Measurements from ENCODE around the gene BOC.

Gene BOC

DNA sequence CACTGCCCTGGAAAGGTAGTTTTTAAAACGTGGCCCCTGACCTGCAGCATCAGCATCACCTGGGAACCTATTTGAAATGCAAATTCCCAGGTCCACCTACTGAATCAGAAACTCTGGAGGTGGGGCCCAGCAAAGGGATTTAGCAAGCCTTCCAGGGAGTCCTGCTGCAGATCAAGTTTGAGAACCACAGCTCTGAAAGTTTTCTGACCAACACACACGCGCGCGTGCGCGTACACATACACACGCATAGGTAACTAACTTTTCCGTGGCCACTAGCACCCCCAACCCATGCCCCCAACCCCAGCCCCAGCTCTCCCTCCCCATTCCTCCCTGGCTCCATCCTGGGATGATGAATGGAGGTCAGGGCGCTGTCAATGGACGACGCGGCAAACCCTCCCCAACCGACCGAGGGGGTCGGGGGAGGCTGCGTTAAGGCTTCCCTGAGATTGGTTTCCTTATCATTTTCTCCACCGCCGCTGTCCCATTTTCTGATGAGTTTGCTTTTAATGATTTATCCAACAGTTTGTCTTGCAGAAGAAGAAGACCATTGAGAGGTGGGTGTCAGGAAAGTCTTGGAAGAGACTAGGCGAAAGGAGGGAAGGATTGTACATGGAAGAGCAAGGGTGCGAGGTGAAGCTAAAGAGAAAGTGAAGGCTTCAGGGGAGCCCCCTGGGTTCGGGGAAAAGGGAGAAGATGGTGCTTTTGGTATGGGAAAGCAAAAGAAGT, 590 bp upstream of the BOC start:
- H3K4me2 ChIP-seq: no peak overlapping the region
- peaks cover 0 to 6% (median 0%) of the 10 kb centered on the region in 10 experiments; a peak in 2 of 20 replicates for H3K4me1 ChIP-seq
- H3K27ac ChIP-seq: no peak overlapping the region
- no peak overlapping the region for H3K4me3 ChIP-seq
- H3K27me3 ChIP-seq: peaks cover 34 to 55% (median 48%) of the 10 kb centered on the region in 11 experiments
- no peaks in the 10 kb centered on the region for H3K36me3 ChIP-seq
- H3K9ac ChIP-seq: no peak overlapping the region
- H3K9me3 ChIP-seq (replicated peaks in 1 of 11): peaks cover 17 to 27% (median 23%) of the 10 kb centered on the region in 11 experiments
- TF ChIP-seq Cebpa-rat (IDR thresholded peaks at IDR 0.05): no peak
- no peaks in the 10 kb centered on the region for H4K20me1 ChIP-seq

DNA sequence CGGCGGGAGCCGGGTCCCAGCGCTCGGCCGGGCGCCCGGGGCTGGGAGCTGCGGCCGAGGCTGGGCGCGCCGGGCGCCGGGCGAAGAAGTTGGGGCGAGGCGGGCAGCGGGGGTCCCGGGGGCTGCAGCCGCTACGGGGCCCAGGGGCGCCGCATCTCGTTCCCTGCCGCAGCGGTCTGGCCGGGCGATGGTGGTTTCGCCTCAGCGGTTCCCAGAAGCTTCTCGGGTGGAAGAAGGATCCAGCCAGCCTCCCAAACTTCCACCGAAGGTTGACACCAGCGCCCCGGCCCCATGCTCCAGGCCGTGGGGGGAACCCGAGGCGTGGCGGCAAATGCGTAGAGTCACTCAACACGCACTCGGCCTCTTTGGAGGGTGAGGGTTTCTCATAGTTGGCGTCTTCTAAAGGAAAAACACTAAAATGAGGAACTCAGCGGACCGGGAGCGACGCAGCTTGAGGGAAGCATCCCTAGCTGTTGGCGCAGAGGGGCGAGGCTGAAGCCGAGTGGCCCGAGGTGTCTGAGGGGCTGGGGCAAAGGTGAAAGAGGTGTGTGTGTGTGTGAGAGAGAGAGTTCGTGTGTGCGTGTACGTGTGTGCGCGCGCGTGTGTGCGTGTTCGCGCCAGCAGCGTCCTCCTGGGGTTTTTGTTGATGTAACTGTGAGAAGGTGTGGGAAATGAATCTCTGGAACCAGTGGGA, 940 bp downstream of the BOC start:
- no peak for TF ChIP-seq Cebpa-rat (IDR thresholded peaks at IDR 0.05)
- Histone ChIP-seq H4K20me1 (no peaks in the 10 kb centered on the region), H3K9ac (no peak overlapping the region), H3K36me3 (no peaks in the 10 kb centered on the region), H3K4me1 (peaks cover 0 to 8% (median 0%) of the 10 kb centered on the region in 10 experiments; a peak in 3 of 20 replicates), H3K4me3 (peak overlapping the region; percentile 11 to 64 (median 42); a peak in 16 of 20 replicates), H3K4me2 (peak overlapping the region in 10 of 11 experiments; percentile 12 to 78 (median 54); a peak in 17 of 22 replicates), H3K9me3 (replicated peaks in 1 of 11) (peaks cover 17 to 27% (median 23%) of the 10 kb centered on the region in 11 experiments), H3K27ac (no peak overlapping the region), H3K27me3 (peaks cover 34 to 55% (median 48%) of the 10 kb centered on the region in 11 experiments)

- no peak for TF ChIP-seq Cebpa-rat (IDR thresholded peaks at IDR 0.05)
- H3K27ac ChIP-seq: no peak overlapping the region
- H3K27me3 ChIP-seq: peaks cover 34 to 55% (median 48%) of the 10 kb centered on the region in 11 experiments
- no peak overlapping the region; a peak in 1 of 20 replicates for H3K4me3 ChIP-seq
- peaks cover 0 to 12% (median 0%) of the 10 kb centered on the region in 10 experiments; a peak in 4 of 20 replicates for H3K4me1 ChIP-seq
- H3K9me3 ChIP-seq (replicated peaks in 1 of 11): peaks cover 17 to 27% (median 23%) of the 10 kb centered on the region in 11 experiments
- H4K20me1 ChIP-seq: no peaks in the 10 kb centered on the region
- no peaks in the 10 kb centered on the region for H3K36me3 ChIP-seq
- no peak overlapping the region for H3K9ac ChIP-seq
- H3K4me2 ChIP-seq: no peak overlapping the region
These were observed 1.6 kb downstream of the BOC start for GRCh38 chr3:113212844-113213375.

DNA sequence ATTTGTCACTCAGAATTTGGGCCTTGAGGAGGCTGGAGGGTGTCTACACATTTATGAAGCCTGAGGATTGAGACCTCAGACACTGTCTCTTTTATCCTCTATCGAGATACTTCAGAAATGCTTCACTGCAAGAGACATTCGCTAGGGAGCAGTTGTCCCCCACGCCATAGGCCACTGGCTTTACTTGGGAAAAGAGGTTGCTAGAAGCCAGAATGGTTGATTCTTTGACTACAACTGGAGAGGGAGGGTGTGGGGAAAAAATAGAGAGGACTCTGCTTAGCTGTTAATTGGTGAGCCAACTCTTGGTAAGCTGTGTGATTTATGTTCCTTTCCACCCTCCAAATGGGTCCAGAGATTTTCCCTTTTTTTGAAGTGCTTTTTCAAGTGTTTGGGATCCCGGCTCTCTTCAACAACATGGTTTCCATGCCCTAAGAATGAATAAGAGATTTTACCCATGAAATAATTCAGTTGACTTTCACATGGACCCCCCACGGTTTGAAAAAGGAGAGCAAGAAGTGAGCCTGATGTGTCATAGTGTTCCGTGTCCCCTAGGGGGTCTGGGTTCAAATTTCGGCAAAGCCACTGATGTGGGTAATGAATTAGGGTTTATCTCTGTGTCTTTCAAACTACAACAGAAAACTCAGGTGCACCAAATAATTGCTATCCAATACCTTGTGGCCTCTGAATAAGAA, 2.7 kb downstream of the BOC start:
- Histone ChIP-seq H3K27ac (no peak overlapping the region), H3K36me3 (no peaks in the 10 kb centered on the region), H3K4me1 (peaks cover 0 to 15% (median 0%) of the 10 kb centered on the region in 10 experiments; a peak in 4 of 20 replicates), H3K9ac (no peak overlapping the region), H3K27me3 (peaks cover 34 to 54% (median 48%) of the 10 kb centered on the region in 11 experiments), H4K20me1 (no peaks in the 10 kb centered on the region), H3K9me3 (replicated peaks in 1 of 11) (peaks cover 17 to 27% (median 23%) of the 10 kb centered on the region in 11 experiments), H3K4me2 (no peak overlapping the region), H3K4me3 (no peak overlapping the region)
- TF ChIP-seq Cebpa-rat (IDR thresholded peaks at IDR 0.05): no peak

GRCh38 chr3:113214917-113215595, 3.7 kb downstream of the BOC start:
- no peak overlapping the region for H3K4me2 ChIP-seq
- no peak overlapping the region for H3K9ac ChIP-seq
- no peaks in the 10 kb centered on the region for H4K20me1 ChIP-seq
- H3K9me3 ChIP-seq (replicated peaks in 1 of 11): peaks cover 17 to 27% (median 23%) of the 10 kb centered on the region in 11 experiments
- no peak overlapping the region for H3K27ac ChIP-seq
- H3K4me3 ChIP-seq: no peak overlapping the region
- H3K36me3 ChIP-seq: no peaks in the 10 kb centered on the region
- no peak for TF ChIP-seq Cebpa-rat (IDR thresholded peaks at IDR 0.05)
- H3K4me1 ChIP-seq: peaks cover 0 to 15% (median 0%) of the 10 kb centered on the region in 10 experiments; a peak in 4 of 20 replicates
- H3K27me3 ChIP-seq: peaks cover 34 to 48% (median 43%) of the 10 kb centered on the region in 11 experiments

GRCh38 chr3:113216393-113216792, 5.0 kb downstream of the BOC start:
- Histone ChIP-seq H3K4me2 (no peak overlapping the region), H3K27me3 (peaks cover 27 to 35% (median 29%) of the 10 kb centered on the region in 11 experiments), H3K9ac (no peak overlapping the region), H3K27ac (no peak overlapping the region), H3K4me3 (no peak overlapping the region), H4K20me1 (no peaks in the 10 kb centered on the region), H3K9me3 (replicated peaks in 1 of 11) (peaks cover 10 to 20% (median 17%) of the 10 kb centered on the region in 11 experiments), H3K36me3 (no peaks in the 10 kb centered on the region), H3K4me1 (peaks cover 0 to 15% (median 0%) of the 10 kb centered on the region in 10 experiments; a peak in 4 of 20 replicates)
- no peak for TF ChIP-seq Cebpa-rat (IDR thresholded peaks at IDR 0.05)

DNA sequence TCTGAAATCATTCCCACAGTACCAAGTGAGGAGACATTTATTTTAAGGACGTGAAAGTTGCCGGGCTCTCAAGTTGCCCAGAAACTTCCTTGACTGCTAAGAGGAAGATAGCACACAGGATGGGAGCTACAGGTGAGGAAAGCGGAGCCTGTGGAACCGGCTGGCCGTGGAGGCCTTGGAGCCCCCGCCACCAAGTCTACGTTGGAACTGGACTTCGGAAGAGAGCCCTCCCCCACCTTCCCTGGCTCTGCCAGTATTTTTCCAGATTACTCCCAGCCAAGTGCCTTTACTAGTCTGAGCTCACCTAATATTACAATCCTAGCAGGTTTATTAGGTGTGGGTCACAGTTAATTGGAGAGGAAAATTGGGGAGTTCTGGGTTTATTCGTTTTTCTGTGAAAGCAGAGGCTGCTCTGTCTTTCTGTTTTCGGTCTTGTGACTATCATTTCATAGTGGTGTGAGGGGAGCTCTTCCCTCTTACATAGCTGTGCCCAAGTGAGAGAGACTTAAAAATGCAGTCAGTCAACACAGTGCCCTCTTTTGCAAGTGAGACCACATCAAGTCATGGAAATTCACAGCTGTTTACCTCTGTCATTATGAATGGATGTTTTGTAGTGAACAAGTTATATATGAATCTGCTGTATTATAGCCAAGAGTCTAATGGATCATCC, 6.8 kb downstream of the BOC start:
- no peak overlapping the region for H3K27ac ChIP-seq
- peaks cover 10 to 17% (median 12%) of the 10 kb centered on the region in 11 experiments for H3K27me3 ChIP-seq
- peak overlapping the region in 2 of 11 experiments; percentile 12 to 36; a peak in 2 of 22 replicates for H3K4me2 ChIP-seq
- H3K9ac ChIP-seq: no peak overlapping the region
- no peak for TF ChIP-seq Cebpa-rat (IDR thresholded peaks at IDR 0.05)
- H3K4me3 ChIP-seq: no peak overlapping the region
- peaks cover 14 to 30% (median 15%) of the 10 kb centered on the region in 10 experiments for H3K4me1 ChIP-seq
- no peaks in the 10 kb centered on the region for H3K36me3 ChIP-seq
- no peaks in the 10 kb centered on the region for H4K20me1 ChIP-seq
- peaks cover 0 to 2% (median 0%) of the 10 kb centered on the region in 11 experiments; a peak in 3 of 22 replicates for H3K9me3 ChIP-seq (replicated peaks in 1 of 11)

DNA sequence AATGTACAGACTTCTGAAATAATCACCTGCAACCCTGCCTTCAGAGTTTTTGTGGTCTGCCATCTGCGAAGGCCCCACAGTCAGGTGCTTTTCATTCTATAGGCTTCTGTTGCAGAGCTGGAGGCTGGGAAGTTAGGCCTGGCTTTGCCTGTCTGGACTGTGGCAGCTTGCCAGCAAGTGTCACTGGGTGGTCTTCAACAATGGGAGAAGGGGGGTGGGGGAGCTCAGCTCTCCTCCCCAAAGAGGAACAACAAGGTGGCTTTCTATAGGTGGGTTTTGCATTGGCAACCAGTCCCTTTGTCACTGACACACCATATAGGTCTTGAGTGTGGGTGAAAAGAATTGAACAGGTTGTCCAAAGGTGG, 7.3 kb downstream of the BOC start:
- no peak overlapping the region for H3K4me2 ChIP-seq
- TF ChIP-seq Cebpa-rat (IDR thresholded peaks at IDR 0.05): no peak
- H3K27me3 ChIP-seq: peaks cover 4 to 12% (median 7%) of the 10 kb centered on the region in 11 experiments; a peak in 19 of 22 replicates
- H3K9me3 ChIP-seq (replicated peaks in 1 of 11): no peaks in the 10 kb centered on the region
- H3K36me3 ChIP-seq: no peaks in the 10 kb centered on the region
- no peak overlapping the region for H3K27ac ChIP-seq
- H4K20me1 ChIP-seq: no peaks in the 10 kb centered on the region
- no peak overlapping the region for H3K9ac ChIP-seq
- no peak overlapping the region for H3K4me3 ChIP-seq
- peaks cover 17 to 35% (median 21%) of the 10 kb centered on the region in 10 experiments for H3K4me1 ChIP-seq
